NCI-H524 (cell line): ENCODE measurements around the gene NMNAT3.

Source experiments
- DNase-seq, 2 experiments: peaks; one replicate each; lab custom pipeline; 2025; lab: John Stamatoyannopoulos, UW

The NMNAT3 gene

DNA sequence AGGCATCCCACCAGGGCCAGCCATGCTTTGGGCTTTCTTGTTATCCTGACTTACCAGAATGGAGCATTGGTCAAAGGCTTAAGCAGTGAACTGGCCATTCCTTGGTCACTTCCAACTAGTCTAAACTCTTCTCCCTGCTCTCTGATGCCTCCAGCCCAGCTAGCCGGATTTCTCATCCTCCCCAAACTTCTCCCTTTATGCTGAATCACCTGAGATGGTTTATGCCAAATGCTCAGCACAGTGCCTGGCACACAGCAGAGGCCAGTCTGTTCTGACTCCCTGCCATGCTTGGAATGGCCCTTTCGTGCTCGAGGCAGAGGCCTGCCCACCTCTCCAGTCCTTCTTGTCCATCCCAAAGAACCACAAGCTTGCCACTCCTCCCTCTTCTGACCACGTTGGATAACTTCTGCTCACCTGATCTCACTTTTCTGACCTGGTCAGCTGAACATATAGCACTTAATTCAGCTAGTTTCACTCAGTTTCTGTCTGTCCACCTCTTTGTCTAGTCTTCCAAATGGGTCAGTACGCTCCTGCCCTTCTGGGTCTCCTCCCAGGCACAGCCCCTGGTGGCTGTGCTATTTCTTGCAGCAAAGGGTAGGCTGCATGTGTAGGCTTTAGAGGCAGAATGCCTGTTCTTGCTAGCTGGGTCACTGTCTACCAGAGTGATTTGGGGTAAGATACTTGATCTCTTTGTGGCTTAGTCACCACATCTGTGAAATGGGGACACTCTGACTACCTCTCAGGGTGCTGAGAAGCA, 136.1 kb downstream of the NMNAT3 start:
- DNase-seq: peak; percentile 28 to 36

DNA sequence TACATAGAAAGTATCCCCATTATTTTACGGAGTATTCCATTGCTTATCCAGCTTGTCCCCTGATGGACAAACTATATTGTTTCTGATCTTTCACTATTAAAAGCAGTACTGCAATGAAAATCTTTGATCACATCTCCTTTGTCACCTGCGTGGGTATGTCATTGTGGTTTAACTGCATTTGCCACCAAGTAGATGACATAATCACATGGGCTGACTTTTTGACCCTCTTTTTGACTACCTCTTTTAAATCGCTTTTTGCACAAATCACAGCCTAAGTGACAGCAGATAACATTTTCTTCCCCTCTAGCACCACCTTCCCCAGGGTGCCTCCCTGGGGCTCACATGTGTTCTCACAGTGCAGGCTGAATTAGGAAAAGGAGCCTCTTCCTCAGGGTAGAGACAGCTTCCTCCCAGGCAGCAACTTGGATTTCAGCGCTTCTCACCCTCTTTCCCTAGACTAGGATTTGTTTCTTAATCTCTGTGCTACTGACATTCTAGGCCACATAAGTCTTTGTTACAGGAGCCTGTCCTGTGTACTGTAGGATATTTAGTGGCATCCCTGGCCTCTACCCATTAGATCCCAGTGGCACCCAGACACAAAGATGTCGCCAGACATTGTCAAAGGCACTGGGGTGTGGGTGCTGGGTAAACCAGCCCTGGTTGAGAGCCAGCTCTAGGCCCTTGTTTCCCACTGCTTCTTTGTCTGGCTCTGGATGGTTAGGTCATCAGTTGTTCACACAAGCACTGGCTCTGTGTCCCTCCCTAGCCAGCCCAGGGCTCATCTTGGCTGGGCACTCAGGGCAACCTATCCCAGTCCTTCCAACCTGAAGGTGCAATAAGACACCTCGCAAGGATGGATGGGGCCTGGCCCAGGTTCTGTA, 136.9 kb downstream of the NMNAT3 start:
- peak in 1 of 2 experiments; percentile 64 for DNase-seq

DNA sequence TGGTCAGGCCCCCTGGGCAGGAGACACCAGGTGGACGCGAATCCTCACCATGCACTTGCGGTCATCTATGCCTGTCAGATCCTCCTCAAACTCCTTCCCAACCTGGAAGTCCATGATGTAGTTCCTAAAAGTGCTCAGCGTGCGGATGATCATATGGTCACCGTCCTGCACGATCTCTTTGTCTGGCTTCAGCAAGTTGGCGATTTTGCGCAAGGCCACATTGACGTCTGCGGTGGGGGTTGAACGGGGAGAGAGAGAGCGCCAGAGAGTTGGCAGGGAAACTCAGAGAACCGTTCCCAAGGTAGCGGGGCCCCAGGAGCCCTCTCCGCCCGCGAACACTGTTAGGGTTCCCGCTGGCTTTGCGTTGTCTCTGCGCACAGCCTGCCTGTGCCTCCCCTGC, 139.0 kb downstream of the NMNAT3 start:
- DNase-seq: no peak

- DNase-seq: no peak
Observed at GRCh38 chr3:139537795-139538621, 139.8 kb downstream of the NMNAT3 start.

- peak in 1 of 2 experiments; percentile 94 for DNase-seq
Observed at GRCh38 chr3:139537361-139537760, 140.4 kb downstream of the NMNAT3 start.

- DNase-seq: peak; percentile 89 to 94
Observed at GRCh38 chr3:139534992-139535879, 142.5 kb downstream of the NMNAT3 start.

GRCh38 chr3:139534455-139534812, 143.3 kb downstream of the NMNAT3 start:
- DNase-seq: peak; percentile 94 to 95

DNA sequence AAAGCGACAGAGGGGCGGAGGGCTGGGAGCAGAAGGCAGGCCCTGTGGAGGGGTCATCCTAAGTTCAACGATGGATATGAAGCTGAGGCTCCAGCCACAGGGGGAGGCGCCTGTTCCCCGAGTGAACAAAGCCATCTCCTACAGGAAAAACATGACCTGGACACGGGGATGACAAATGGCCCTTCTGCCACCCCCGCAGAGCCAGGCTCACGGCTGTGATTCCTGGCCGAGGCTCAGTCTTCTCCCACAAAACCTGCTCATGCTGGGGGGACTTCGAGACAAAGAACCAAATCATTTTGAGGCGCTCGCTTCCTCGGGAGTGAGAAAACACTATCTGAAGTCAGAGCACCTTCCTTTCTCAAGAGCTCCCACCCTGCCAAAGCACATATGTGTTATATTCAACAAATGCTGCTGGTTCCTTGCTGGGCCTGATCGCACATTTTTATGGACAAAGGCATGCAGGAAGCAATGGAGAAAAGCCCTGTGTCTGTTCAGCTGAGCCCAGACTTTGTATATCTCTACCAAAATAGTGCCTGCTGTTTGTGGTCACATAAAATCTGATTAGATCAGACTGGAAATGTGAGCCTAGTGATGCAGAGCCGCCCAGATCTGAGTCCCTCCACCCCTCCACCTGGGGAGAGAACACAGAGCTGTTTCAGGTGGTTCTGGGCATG, 143.9 kb downstream of the NMNAT3 start:
- peak; percentile 89 to 91 for DNase-seq

DNA sequence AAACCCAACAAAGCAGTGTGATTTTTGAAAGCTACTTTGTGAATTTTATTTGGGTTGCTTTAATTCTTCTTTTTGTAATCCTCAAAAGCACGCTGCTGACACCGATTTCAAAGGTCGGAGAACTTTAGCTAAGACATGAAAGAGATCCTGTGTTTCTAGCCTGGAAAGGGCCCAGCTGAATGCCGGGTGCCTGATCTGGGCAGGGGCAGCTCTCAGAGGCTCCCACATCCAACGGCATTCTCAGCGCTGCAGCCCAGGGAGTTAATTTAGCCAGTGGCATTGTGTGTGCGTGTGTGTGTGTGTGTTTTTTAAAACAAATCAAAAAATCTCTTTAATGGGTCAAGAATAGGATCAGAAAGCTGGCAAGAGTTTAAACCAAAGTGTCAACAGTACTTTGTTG, 144.8 kb downstream of the NMNAT3 start:
- peak; percentile 13 to 56 for DNase-seq

- peak in 1 of 2 experiments; percentile 29 for DNase-seq
Observed at GRCh38 chr3:139530717-139531116, 147.1 kb downstream of the NMNAT3 start.

- DNase-seq: peak; percentile 99
Observed at GRCh38 chr3:139529662-139530061, 148.1 kb downstream of the NMNAT3 start.

GRCh38 chr3:139528924-139529323, 148.8 kb downstream of the NMNAT3 start:
- no peak for DNase-seq

DNA sequence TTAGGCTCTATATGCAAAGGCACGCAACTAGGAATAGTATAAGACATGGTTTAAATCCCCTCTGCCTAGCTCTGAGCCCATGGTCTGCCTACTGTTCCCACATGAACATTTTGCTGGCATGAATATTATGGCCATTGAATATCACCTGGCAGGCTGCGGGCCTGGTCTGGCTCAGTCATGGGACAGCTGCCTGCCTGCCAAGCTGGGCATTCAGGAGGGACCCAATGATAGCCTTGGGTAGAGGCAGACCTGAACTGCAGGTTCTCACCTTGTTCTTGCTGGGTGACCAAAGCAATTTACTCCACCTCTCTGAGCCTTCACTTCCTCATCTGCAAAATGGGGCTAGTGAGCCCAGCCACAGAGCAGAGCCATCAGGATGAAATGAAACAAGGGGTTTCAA, 149.5 kb downstream of the NMNAT3 start:
- DNase-seq: no peak

DNA sequence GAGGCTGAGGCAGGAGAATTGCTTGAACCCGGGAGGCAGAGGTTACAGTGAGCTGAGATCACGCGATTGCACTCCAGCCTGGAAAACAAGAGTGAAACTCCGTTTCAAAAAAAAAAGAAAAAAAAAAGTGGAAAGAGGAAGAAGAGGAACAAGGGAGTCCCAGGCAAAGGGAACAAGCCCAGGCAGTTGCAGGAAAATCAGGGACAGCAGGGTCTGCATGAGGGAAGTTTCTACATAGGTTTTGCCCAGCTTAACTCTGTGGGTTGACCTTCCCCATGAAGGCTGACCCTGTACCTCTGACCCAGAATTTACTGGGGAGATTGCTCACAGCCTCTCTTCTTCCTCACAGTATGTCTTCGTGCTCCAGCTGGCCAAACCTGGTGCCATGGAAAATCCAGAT, 150.5 kb downstream of the NMNAT3 start:
- DNase-seq: no peak

- DNase-seq: no peak
Observed at GRCh38 chr3:139526146-139526545, 151.6 kb downstream of the NMNAT3 start.

- DNase-seq: peak in 1 of 2 experiments; percentile 43
Observed at GRCh38 chr3:139524841-139525636, 152.7 kb downstream of the NMNAT3 start.

- DNase-seq: no peak
Observed at GRCh38 chr3:139523718-139524117, 154.1 kb downstream of the NMNAT3 start.

DNA sequence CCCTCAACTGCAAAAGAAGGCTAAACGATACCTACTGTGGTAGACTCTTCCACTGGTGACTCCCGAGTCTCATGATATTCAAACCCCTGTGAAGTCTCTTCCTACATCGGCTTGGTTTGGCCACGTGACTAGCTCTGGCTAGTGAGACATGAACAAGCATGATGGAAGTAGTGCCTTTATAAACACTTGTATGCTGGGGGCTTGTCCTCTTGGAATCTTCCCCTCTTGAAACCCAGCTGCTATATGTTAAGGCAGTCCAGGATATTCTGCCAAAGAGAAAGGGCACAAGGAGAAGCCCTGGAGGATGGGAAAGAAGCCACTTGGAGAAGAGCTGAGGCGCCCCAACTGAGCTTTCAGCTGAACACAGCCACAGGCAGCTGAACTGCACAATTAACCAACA, 154.6 kb downstream of the NMNAT3 start:
- DNase-seq: no peak

GRCh38 chr3:139522421-139522820, 155.4 kb downstream of the NMNAT3 start:
- DNase-seq: peak; percentile 59 to 73

DNA sequence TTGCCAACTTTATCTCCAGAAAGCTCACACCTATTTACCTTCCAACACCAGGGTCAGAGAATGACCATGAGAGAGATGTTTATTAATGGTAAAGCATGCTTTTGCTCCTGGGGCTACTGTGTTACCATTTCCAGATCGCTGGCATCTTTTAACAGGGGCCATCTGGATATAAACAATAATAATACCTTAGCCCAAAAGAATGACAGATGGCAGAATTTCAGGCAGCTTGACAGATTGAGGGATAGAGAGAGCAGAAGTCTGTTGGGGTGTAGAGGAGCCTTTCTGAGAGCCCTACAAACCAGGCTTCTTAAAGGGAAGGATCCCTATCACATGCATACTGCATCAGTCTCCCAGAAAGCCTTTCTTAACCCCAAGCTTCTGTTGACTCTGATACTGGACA, 156.0 kb downstream of the NMNAT3 start:
- peak; percentile 98 to 99 for DNase-seq
